Measurements from ENCODE around the gene BICDL2. TPM values are rescaled to one million over a fixed set of nuclear protein-coding genes. Genes with fewer than 3 reads are reported as not detected.

BICDL2 gene
- total and polyA plus RNA-seq, 9 of the 15 experiments (the other 6 are each of a cell fraction or from before 2014, with no cell fraction given): 0.09 to 0.28 (median 0.09) TPM; not detected in 6

- TF ChIP-seq EGR1 (conservative IDR thresholded peaks at IDR 0.05) (peak; percentile 18), ZBTB33 (CRISPR knock-in tag; IDR thresholded peaks at IDR 0.05) (no peak), DDX20 (tag; IDR thresholded peaks at IDR 0.05; ENCODE audit: low read depth) (no peak), SMAD3 (CRISPR knock-in tag; conservative IDR thresholded peaks at IDR 0.05) (no peak), LARP7 (IDR thresholded peaks at IDR 0.05) (no peak), MCM2 (IDR thresholded peaks at IDR 0.05; ENCODE audit: low read depth) (no peak), ZNF77 (CRISPR knock-in tag; IDR thresholded peaks at IDR 0.05) (no peak), HDAC2 (IDR thresholded peaks at IDR 0.05) (0 out of 2 replicates have a peak, but pooled peaks have one; percentile 20), CLOCK (CRISPR knock-in tag; IDR thresholded peaks at IDR 0.05; ENCODE audit: borderline replicate concordance) (no peak), EZH2 (IDR thresholded peaks at IDR 0.05; ENCODE audit: borderline replicate concordance, low read depth, low read length) (no peak), HMGXB4 (CRISPR knock-in tag; IDR thresholded peaks at IDR 0.05) (no peak), ZNF175 (CRISPR knock-in tag; IDR thresholded peaks at IDR 0.05; ENCODE audit: low read depth) (no peak), DNMT1 (IDR thresholded peaks at IDR 0.05) (no peak), PTRF (tag; IDR thresholded peaks at IDR 0.05) (no peak), IRF2 (CRISPR knock-in tag; IDR thresholded peaks at IDR 0.05) (no peak), SRSF7 (optimal IDR thresholded peaks at IDR 0.05; ENCODE audit: low read depth, low read length) (no peak), MAX (CRISPR knock-in tag; IDR thresholded peaks at IDR 0.05) (peak; percentile 53), ATF1 (CRISPR knock-in tag; IDR thresholded peaks at IDR 0.05) (no peak; the same call in 1 of the 2 replicates), ATF1 (tag; IDR thresholded peaks at IDR 0.05) (no peak), GABPB1 (CRISPR knock-in tag; IDR thresholded peaks at IDR 0.05) (peak; percentile 8; the same call in 1 of the 2 replicates), ZNF277 (CRISPR knock-in tag; IDR thresholded peaks at IDR 0.05; ENCODE audit: borderline replicate concordance) (no peak), TAF7 (tag; IDR thresholded peaks at IDR 0.05) (no peak)
These were observed 15.9 kb downstream of the BICDL2 start (continued) for GRCh38 chr16:3020604-3021448.

Data from K562 (cell line).